HG02981 (cell line): ENCODE measurements around the gene MRPS23.

Experiments
- ATAC-seq: cut with Tn5 transposase; IDR thresholded peaks from one replicate; pipeline ENCODE4 v1.9.1; 2021; ENCODE audit warnings: mild to moderate bottlenecking, moderate library complexity; ENCODE audit not compliant: unreplicated experiment

Gene MRPS23

DNA sequence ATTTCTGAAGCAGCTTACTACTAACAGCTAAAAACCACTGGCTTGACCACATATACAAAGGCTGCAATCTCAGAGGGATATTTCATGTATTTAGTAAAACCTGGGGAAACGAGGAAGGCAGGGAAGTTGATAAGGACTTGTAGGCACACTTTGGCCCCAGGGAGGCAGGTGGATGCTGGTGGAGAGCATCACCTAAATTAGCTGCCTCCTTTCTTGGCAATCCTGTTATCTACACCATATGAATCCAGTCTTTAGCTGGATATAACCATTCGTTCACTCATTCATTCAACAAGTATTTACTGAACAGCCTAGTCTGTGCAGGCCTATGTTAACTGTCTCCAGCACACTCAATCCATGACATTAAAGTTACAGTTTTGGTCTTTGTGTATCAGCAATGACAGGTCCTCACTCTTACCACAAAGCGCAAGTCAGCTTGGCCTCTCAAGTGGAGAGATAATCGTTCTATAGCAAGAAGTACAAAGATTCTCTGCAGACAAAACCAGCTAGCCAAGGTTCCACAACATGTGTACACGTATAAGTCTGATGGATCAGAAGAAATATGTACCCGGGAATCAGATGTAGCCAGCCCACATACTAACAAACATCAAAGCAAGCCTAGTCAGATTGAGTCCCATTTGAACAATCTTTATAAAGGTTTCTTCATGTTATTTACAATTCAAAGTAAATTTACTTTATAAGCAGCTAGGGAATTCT lies 10.8 kb downstream of the MRPS23 start:
- ATAC-seq, result no peak

DNA sequence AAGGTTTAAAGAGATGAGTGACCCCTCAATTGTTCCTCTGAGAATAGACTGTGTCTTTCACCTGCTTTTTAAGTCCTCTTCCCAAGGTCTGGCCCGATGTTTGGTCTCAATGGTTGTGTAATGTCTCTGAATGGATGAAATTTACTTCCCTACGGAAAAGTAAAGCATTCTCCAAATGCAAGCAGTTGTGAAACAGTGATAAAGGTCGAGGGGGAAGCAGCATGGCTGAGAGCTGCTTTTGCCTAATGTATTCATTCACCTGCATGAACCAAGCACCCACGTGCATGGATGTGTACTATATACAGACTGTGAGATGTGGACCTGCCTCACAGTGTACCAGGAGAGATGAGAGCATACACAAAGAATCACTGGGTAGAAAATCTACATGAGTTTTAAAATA lies 11.4 kb downstream of the MRPS23 start:
- ATAC-seq, result no peak

DNA sequence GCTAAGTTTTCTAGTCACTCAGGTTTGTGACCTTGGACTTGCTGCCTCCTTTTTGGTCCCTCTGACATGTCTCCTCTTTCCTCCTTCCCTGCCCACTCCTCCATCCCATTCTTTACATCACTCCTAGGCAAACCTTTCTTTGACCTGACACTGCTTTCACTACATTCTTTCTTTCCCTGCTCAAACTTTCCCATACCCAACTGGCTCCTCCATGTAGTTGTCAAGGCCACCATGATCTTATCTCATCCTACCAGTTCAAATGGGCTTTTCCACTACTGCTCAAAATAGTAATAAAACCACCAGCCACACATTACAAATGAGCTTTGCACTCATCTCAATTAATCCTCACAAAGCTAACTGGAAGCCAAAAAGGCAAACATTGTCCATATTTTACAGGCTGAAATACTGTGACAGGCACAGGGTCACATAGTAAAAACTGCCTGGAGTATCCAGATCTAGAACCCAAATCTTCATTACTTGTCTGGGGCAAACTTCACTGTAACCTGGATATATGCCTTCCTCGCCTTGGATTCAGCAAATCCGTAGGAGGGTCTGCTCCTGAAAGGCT lies 14.4 kb downstream of the MRPS23 start:
- ATAC-seq, result no peak

DNA sequence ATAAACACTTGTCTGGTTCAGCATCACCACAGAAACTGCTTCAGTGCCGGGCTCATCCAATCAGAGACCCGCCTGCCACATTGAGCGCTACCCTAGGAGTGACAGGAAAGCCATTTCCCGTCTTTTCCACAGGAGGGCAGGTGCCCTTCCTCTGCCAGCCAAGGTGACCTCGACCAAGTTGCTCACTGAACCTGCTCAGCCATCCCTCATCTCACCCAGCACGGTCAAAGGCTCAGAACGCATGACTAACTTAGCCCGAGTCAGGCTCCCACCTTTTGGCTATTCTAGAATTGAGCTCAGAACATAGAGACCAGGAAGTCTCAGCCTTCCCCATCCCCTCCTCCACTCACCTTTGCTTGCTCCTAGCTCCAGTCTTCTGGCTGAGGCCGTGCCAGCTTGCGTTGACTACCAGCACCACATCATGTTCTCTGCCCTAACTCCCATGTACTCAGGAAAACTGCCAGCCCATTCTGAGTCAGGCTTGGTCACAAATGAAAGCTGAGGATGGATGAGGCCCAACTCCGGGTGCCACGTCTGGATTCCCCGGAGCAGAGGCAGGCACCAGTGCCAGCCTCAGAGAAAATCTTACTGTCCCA lies 15.6 kb downstream of the MRPS23 start:
- ATAC-seq, result no peak

DNA sequence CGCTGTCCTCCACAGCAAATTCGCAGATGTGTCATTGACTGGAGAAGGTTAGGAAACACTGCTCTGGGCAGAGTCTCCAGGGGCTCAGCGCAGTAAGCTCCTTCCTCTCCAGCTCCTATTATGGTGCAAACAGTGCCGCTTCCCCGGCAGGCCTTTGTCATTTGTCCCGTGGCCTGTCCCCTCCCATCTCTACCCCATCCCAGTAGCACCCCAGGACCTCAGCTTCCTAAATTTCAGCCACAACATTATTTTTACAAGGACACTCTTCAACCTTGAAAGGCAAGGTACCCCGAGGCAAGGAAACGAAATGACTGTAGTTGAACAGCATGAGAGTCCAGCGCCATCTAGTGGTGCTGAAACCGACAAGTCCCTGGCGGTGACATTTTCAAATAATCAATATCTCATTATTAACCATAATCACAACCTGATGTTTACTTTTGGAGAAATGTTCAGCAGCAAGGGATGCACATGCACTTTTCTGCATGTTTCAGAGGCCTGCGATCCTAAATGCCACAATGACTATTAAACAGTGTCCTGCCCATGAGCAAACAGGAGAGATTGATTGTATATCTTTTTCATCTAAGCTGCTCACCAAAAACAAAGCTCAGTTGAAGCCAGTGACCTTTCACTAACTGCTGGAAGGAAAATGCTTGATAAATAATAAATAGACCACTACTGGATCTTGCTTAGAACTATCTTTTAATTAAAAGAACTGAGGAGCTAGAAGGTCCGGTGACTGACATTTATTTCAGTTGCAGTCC lies 16.5 kb downstream of the MRPS23 start:
- no peak for ATAC-seq

DNA sequence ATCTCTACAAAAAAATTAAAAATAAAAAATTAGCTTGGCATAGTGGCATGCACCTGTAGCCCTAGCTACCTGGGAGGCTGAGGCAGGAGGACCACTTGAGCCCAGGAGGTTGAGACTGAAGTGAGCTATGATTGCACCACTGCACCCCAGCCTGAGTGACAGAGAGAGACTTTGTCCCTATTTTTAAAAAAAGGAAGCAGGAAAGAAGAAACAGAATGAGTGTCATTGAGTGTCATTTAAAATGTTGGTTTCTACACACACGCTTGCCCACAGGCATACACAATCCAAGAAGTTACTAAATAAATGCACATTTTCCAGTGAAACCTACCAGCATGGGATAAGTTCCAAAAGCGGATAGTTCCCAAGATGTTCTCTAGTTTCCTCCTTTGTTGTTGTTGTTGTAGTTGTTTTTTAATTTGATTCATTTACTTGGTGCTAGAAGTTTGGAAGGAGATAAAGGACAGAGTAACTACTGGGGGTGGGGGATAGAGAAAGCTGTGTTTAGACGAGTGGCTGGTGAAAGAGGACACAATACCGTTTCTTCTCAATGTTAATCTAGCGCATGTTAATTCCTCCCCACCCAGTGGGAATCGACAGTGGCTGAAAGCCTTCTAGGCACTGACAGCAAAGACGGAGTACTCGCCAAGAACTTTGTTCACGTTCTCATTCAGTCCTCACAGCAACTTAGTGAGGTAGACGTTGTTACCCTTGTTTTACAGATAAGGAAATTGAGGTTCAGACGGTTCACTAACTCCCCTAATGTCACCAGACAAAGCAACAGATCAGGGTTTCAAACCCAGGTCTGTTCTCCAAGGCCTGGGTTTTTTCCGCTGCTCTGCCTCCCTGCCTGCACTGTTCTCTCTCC lies 17.3 kb downstream of the MRPS23 start:
- no peak for ATAC-seq

DNA sequence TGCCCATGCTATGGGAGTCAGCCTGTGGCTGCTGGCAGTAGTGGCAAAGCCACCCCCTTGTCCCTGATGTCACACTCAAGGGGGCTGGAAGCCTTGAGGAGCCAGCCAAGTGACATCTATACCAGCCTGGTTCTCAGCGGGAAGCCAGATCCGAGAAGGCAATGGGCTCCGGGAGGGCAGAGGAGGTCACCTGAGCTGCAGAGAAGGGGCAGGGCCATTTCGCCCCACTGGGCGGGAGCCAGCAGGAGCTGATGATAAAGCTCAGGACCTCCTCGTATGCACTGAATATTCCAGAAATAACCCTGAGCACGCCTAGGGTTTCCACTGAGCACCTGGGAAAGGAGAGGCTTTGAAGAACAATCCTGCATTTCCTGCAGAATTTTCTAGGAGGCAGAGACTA lies 19.0 kb downstream of the MRPS23 start:
- ATAC-seq, result no peak

DNA sequence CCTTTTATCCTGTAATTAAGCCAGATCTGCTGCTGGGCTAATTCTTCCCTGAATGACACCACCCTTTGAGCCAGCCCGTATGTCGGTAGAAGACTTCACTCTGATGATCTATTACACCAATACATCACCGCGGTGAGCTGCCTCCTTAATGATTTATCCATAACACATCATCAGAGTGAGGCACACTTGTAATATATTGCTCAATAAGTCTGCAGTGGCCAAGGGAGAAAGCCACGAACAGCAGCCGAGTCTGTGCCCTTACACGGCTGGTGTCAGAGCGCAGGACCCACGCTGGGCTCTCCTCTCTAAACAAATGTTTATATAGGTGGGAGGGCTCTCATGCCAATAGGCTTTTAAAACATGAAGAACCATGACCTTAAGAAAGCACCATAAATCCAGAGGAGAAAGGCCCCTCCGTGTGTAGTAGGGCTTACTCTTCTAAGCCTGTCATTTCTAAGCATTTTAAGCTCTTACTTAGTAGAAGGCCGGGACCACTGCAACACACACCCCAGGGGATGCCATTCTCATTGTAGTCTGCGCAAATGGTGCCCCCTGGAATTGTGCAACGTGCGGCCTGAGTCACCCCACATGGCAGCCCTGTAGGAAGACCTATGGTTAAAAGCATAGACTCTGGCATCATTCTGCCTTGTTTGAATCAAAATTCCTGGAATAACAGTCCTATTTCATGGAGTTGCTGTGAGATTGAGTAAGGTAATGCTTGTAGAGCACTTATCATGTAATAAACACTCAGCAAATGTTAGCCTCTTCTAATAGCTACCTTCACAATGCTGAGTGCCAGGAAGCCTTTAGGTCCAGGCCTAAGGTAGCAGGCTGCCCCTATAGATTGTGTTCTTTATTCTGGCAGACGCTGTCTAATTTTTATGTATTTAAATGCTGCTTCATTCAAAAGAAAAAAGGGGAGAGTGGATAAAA lies 26.1 kb downstream of the MRPS23 start:
- ATAC-seq, result no peak

DNA sequence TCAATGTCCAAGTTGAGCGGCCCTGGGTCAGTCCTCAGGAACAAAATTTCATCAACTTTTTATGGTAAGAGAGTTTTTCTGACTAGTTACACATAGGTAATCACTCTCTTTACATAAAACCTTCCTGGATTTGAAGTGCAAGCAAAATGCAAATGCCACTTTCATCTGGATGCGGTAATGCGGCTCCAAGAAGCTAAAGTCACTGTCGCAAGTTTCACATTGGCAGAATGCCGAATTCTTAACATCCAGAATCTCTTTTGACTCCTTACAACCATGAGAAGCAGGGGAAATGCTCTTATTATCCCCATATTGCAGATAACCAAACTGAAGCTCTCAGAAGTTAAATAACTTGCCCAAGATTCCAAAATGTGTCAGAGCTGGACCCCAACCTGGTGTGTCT lies 30.0 kb downstream of the MRPS23 start:
- ATAC-seq, result no peak

DNA sequence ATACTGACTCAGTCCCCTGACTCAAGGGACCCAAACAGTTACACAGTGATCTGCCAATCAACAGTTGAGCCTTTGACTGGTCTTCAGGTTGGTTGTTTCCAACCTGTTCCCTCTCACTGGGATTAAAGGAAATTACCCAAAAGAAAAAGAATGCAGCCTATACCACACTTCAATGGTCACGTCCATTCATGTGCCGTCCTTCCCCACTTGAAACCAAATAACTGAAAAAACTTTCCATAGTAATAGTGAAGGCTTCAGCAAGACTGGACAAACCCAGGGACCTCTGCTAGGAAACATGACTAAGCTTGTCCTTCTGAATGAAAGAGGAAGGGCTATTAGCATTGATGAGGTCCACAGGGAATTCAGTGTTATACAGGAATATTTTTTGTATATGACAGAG lies 30.6 kb downstream of the MRPS23 start:
- ATAC-seq, result no peak

DNA sequence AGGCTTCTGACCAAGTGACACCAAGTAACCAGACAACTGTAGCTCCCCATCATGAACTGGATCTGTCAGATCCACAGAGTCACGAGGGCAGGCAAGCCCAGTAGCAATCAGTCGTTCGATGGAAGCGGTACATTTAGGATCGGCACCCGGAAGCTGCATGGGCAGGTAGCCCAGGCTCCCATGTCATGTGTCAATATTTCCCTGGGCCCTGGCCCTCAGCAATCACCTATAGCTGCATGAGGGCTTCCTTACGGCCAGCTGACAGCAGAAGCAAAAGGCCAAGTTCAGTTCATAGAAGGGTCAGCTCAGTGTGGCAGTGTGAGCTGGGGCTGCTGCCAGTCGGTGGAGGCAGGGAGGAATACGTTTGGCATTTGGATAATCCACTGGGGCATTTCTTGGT lies 31.8 kb downstream of the MRPS23 start:
- ATAC-seq, result no peak

DNA sequence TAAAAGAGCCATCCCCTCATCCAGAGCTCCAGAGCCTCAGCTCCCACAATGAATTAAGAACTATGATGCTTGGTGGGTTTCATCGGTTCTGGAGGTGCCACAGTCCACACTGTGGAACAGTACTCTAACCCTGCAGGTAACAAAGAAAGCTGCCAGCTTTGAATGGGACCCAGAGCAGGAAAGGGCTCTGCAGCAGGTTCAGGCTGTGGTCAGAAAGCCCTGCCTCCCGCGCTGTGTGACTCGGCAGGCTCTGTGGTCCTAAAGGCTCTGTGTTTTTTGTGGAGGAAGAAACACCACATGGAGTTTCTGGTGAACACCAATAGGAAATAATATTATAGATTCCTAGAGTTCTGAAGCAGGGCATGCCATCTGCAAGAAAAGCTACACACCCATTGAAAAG lies 32.5 kb downstream of the MRPS23 start:
- no peak for ATAC-seq

DNA sequence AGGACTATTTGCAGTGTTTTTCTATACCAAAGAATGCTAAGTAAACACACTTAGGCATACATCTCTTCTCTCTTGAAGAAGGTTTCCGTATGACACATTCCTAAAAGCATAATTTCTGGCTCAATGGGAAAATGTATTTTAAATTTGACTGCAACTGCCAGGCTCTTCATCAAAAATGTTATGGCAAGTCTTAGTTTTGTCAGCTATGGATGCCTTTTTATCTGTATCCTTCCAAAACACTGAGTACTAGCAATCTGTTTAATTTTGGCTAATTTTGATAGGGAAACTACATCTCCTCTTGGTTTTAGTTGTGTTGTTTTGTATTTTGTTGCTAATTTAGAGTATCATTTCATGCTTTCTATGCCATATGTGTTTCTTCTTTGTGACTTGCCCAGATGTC lies 35.4 kb downstream of the MRPS23 start:
- no peak for ATAC-seq

DNA sequence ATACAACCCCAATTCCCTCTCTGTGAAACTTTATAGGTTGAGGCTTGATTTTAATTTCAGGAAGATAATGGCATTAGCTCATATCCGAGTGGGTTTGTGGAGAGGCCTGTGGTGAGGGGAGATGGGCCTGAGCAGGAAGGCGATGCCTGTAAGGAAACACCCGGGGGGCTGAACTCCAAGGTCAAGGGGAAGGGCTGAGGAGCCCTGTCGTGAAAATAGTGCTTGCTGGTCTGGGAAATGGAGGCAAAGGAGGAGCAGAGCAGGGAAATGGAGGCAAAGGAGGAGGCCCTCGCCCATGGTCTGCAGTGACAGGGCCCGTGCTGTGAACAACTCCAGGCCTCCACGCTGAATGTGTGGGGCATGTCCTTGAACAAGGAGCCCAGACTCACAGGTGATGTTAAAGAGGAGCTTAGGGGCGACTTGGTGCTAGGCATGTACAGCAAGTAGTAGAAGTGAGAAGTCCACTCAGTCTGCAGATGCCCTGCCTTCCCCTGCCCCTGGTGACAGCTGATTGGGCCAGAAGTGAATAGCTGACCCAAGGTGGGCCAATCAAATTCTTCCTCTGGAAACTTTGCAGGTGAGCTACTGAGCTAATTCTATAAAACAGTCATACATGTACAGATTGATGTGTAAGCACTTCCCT lies 38.1 kb downstream of the MRPS23 start:
- no peak for ATAC-seq

DNA sequence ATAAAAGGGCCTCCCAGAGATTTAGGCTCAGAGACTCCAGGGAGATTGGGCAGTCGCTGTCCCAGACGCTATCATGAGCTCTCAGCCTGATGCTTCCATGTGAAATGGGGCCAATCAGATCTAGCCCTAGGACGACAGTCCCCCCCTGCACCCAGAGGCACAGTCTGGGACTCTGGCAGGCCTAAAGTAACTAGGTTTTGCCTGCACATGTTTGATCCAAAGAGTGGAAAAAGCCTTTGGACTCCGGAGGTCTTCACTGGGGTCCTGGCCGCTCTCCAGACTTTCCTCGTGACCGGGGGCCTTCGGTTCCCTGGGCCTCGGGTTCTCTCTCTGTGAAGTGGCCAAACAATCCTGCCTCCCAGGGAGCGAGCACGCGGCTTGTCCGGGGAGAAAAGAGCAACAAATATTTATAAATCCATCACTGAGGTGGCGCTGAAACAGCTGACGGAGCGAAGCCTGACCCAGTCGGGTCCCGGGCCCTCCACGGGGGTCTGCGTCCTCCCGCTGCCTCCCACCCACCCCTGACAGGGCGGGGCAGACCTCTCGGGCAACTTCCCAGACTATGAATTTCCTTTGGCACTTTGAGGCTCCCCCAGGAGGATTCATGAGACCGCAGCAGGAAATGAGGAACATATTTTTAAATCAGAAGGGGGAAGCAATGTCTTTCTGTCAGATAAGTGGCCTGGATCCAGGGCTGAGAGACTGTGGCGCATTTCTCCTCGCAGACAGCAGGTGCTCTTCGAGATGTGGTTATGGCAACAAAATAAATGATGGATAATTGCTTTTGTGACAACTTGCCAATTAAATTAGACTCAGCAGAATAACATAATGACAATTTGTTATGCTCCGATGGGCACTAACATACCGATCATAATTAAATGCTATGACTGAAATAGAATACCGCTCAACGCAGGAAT lies 38.9 kb downstream of the MRPS23 start:
- ATAC-seq, result no peak

DNA sequence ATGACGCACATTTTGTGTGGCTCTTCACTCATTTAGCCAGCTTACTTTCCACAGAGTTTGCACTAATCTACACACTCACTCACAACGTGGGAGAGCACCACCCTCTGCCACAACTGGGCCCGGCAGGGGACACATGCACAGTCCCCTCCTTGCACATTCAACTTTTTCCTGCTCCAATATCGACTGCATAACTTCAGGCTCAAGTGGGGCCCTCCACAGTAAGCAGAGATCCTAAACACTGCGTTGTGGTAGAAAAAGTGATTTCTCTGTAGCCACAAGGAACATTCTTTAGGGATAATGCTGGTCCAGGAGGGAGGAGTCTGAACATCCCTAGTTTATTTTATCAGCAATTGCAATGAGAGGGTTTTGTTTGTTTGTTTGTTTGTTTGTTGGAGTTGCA lies 40.0 kb downstream of the MRPS23 start:
- no peak for ATAC-seq

DNA sequence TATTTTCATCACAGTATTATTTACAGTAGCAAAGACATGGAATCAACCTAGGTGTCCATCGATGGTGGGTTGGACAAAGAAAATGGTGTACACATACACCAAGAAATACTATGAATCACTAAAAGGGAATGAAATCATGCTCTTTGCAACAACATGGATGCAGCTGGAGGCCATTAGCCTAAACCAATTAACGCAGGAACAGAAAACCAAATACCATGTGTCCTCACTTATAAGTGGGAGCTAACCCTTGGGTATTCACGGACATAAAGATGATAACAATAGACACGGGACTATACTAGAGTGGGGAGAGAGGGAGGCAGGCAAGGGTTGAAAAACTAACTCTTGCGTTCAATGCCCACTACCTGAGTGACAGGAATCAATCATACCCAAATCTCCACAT lies 41.0 kb downstream of the MRPS23 start:
- ATAC-seq, result no peak

DNA sequence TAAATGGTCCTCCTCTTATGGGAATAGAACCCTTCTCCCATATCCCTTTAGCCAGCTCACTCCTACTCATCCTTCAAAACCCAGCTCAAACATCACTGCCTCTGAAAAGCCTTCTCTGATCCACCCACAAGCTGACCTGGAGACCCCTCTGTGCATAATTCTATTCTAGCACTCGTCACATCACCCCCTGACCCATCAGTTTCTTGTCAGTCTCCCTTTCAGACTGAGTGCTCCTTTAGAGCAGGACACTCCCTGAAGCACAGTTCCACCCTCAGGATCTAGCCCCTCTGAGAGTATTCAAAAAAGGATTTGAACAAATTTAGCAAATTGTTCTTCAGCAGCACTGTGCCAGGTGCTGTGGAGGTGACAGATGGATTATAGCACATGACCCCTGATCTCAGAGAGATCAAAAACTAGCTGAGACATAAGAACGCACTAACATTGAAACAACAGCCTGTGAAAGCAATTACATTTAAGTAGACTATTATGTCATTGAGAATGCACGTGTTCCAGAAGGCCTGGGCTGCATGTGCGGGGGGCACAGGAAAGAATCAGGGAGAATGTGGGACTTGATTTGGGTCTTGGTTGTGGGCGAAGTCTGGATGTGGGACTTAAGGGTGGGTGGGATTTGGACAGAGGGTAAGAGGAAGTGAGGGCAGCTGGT lies 43.5 kb downstream of the MRPS23 start:
- ATAC-seq, result no peak
